Erythroblast (primary cell): ENCODE data around the gene GALNT18.

Experiments
- GATA1 ChIP-seq: IDR thresholded peaks from 2 replicates; pipeline ENCODE4 v1.6.1; 2011; ENCODE audit warnings: low read depth, mild to moderate bottlenecking, control low read depth, low read length, moderate library complexity
- POLR2A ChIP-seq: IDR thresholded peaks from 2 replicates; pipeline ENCODE4 v1.6.1; 2011; ENCODE audit warnings: mild to moderate bottlenecking, low read length

DNA sequence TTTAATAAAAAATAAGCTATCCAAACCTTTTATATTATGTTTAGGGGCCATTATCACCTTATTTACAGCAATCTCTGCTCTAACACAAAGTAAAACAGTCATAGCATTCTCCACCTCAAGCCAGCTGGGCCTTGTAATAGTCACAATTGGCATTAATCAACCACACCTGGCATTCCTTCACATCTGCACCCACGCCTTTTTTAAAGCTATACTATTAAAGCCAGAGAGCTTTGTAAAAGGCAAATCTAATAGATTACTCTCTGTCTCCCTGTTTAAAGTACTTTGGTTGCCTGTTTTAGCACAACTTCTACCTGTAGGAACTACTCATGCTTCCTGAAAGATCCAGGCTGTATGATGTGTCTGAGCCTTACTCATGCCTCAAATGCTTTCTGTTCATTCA lies 381.8 kb downstream of the GALNT18 start:
- TF ChIP-seq POLR2A (no peak), GATA1 (no peak)
